Activated CD4-positive, alpha-beta T cell treated with anti-CD3 and anti-CD28 coated beads, Interleukin-2, amount 50 U/mL, for 1 hour (primary cell): Measurements from ENCODE around the gene POU2AF1.

ENCODE experiments used
- DNase-seq: peaks from one replicate; pipeline ENCODE4 v3.0.0-alpha.2; 2020

POU2AF1 gene

DNA sequence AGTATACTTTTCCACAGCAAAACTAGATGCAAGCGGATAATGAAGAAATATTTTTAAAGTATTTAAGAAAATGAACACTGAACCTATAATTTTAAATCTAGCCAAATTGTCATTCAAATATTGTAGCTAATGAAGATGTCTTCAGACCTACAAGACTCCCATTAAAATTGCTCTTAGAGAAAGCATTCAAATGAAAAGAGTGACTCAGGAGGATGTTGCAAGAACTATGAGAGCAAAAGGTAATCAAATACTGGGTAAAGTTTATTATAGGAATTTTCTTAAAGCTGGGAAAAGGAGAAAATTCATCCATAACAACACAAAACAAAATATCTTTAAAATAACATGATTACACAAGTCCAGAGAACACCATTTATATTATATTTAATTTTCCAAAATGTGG lies 5.4 kb upstream of the POU2AF1 start:
- DNase-seq = no peak

DNA sequence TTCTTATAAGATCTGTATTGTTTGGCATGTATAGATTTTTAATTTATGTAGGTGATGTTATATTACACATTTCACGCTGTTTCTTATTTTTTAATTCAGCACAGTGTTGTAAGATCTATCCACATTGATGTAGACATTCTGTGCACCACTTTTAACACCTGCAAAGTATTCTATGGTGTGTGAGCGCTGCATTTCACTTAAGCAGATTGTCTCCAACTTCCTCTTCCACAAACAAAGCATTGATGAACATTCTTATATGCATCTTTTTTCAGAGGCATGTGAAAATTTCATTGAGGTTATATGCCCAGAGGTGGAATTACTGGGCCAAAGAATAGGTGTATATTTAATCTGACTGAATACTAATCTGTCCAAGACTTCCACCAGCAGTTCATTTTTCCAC lies 3.4 kb upstream of the POU2AF1 start:
- DNase-seq = no peak

DNA sequence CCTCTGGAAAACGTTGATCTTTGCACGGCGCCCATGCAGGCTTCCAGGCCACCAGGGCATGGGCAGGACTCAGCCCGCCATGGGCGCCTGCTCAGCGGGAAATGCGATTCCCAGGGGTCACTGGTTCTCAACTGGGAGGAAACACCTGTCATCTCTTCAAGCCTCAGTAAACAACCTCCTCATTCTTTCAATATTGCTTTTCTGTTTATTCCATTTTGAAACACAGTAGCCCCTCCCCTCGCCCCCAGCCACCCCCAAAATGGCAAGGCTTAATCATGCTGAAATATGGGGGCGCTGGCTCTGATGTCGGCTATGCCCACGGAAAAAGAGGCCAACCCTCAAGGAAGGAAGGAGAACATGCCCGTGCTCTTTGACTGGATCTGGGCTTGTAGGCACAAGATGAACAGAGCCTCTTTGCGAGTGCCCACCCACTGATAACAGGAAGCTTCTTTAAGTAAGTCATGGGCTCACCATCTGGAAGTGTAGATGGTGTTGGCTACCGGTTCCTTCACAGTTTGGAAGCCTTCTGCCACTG lies 594 bp upstream of the POU2AF1 start:
- no peak for DNase-seq

DNA sequence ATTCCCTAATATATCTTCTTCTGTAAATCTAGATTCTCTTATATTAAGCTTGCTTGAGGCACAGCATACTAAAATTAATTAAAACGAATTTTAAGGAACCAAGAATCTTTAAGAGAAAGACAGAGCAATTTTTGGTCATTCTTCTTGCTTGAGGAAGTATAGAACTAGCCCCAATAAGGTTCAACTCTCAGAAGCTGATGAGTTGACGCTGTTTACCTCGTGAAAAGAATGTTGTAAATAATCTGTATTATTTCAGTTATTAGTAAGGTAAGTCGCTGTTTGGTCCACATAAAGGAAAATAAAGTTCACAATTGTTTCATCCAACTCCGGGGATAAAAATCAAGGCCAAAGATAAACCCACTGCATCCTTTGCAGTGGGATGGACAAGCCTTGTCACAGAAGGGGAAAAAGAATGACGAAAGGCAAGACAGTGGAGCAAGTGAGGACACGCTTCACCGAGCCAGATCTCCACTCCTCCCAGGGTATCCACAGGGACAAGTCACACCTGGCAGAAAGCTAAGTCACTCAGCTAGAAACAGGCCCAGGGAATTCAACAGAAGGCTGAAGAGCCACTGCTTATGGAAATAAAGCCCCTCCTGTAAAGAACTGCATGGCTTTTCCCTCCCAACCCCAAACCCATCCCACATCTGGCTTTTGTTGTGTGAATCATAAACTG lies 752 bp downstream of the POU2AF1 start:
- DNase-seq = no peak

DNA sequence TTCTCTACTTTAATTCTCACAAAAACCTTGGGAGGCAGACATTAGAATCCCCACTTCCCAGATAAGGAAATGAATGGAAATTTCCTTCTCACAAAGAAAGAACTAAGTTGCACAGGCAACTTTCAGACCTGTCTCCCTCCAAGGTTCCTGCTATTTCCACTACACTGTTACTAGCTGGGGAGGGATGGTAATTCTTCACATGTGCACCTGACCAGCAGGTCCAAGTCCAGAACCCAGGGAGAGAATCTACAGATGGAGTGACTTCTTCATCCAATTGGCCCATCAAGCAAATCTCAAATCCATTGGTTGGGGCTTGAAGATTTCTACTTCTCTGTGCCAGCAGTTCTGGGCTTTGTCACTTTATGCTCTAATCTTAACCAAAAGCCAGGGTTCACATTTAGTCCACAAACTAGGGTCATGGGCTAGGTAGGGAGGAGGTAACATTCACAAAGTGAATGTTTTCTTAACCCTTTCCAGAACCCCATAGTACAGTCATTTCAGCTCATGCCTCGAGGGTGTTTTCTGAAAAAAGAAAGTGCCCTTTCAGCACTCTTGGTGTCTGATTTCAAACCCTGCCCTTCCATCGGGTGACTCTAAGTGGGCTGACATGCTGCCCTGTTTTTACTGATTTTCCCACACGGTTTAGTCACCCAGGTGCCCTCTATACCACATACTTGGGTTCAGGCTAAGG lies 2.7 kb downstream of the POU2AF1 start:
- no peak for DNase-seq

DNA sequence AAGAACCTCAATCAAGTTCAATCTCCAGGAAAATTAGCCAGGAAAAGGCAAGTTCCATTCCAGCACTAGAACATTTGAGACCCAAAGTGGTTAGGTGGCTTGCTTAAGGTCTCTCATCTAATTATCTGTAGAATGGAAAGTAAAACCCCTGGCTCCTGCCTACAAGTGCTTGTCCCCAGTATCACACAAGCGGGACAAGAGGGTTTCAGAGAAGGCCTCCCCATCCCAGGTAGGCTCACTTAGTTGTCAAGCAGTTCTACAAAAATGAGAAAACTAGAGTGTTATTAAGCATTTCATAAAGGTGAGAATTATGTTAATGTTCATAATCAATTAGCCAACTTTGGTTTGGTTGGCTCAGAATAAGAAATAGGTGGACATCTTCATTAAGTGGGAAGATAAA lies 5.5 kb downstream of the POU2AF1 start:
- no peak for DNase-seq

DNA sequence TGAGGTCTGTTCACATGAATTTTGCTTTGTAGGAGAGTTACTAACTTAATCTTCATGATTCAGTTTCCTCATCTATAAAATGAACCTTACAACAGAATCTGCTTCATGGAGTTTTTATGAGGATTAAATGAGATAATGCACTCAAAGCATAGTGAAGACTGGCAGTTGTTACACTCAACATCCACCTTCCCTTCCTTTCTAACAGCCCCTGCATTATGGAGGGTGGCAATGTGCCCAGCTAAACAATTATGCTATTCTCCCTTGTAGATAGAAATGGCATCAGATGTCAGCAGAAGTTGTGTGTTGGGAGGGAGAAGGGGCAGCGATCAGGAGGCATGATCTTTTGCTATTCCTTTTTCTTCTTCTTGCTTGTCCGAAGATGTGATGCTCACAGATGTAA lies 6.5 kb downstream of the POU2AF1 start:
- no peak for DNase-seq

DNA sequence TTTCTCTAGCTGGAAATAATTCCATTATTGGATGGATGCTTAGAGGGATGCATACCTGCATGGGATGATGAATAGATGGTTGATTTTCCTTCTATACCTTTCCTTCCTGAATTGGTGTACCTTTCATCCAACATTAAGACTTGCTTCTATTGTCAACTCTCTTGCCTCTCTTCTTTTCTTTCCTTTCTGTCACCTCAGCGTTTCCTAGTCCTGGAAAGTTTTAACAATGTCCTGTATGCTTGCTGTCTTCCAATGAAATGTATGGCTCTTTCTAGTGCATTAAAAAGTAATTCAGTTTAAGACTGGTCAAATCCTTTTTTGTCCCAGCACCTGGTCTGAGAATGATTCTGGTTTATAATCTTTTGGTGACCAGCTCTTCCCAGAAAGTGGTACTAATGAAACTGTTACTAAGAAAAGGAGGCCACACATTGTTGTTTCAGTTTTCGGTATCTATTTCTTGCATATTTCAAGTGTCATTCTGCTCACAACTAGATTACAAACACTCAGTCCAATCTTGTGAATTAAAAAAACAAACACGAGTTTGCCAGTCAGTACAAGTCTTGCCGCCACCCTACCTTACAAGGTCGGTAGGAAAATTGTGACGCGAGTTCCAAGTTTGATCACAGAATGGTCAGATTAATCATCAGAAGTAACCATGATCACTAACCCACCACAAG lies 8.0 kb downstream of the POU2AF1 start:
- no peak for DNase-seq

DNA sequence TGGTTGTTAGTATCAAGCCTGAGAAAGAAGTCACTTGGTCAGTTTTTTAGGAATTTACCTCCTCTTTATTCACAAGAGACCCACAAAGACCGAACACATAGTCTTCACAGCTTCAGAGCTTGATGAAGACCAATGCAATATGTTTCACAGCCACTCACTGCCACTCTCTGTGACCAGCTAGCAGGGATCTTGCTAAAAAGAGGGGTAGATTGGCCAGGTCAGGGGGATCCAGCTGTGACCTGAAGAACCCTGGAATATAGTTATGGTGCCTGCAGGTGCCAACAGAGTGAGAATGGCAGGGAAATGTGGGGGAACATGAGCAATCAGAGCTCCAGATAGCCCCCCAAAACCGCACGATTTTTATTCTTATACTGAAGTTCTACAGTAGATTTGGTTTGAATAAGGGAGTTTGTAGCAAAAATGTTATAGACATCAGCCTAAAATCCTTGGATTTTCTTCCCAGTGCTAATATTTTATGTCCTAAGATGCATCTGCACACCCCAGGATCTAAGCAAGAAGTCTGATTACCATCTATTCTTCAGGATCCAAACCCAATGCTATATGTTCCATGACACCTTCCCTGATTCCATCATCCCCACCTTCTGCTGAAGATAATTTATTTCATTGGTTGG lies 8.7 kb downstream of the POU2AF1 start:
- DNase-seq = no peak

DNA sequence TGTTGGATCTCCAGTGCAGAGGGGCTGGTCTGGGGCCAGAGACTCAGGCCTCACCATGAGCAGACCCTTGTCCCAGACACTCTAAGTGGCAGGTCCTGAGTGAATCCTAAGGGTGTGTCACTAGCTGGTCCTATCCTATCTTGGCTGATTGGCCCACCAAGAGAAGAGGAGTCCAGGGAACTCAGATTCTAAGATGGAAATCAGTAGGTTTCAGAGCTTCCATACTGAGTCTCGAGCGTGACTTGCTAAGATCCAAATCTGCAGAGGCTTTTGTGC lies 10.9 kb downstream of the POU2AF1 start:
- no peak for DNase-seq

DNA sequence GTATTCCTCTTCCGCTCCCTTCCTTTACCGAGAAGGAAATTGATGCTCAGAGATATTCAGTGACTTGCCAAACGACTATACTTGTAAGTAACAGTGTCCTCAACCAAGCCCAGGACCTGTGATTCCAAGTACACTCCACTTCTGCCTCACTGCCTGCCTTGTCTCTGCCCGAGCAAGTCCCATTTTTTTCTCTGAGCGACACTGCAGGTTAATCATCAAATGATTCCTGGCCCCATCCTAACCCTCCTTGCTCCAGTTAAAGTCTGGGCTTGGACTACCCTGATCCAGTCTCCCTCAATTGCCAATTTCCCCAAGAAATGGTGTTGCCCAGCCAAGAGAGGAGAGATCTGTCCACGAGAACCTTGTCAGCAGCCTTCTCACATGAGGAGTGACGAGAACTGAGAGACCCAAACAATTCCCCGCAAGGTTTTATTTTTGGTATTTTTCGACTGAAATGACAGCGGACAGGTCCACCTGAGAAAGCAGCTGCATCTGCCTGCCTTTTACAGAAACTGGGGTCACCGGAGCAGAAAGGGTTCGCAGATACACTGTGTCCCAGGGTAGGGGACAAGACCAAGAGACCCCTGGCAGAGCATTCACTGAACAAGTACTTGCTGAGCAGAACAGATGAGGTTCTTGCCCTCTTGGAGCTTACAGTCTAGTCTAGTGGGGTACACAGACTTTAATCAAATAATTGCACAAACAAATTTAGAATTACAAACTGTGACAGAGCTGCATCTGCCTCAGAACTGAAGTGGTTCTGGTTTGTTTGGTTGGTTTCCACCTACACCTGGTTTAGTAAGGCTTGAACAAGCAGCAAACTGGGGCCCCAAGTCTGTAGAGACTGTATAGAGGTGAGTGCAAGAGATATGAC lies 11.4 kb downstream of the POU2AF1 start:
- no peak for DNase-seq

DNA sequence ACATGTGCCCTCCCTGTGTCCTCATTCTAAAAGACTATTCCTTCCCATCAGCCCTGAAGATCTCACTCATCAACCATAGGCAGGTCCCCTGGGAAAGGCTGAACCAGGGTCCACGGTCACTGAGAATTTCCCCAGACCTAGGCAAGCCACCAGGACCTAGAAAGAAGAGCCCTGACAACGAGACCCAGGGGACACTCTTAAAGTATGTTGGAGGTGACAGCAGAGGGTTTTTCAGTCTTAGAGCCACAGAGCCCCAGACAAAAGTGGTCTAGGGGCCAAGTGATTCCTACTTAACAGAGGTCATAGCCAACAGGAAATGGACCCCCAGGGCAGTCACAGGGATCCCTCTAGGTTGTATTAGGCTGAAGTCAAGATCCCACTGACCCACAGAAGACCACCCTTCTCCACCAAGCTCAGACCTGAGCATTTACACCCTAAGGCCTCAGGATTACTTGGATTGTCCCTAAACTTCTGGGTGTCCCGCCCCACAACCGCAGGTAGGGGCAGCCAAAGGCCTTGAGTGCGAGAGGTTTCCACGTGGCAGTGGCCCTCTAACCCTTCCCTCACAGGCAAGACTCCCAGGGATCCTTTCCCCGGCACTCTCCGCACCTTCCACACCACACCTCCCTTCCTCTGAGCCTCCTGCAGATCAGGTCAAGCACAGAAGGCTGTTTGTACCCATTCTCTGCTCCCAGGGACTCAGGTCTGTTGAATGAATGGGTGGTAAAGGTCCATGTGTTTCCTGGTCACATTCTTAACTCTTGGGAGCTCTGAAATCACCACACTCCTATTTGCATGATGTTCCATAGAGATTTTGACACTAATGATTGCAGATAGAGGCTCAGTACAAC lies 12.3 kb downstream of the POU2AF1 start:
- no peak for DNase-seq

DNA sequence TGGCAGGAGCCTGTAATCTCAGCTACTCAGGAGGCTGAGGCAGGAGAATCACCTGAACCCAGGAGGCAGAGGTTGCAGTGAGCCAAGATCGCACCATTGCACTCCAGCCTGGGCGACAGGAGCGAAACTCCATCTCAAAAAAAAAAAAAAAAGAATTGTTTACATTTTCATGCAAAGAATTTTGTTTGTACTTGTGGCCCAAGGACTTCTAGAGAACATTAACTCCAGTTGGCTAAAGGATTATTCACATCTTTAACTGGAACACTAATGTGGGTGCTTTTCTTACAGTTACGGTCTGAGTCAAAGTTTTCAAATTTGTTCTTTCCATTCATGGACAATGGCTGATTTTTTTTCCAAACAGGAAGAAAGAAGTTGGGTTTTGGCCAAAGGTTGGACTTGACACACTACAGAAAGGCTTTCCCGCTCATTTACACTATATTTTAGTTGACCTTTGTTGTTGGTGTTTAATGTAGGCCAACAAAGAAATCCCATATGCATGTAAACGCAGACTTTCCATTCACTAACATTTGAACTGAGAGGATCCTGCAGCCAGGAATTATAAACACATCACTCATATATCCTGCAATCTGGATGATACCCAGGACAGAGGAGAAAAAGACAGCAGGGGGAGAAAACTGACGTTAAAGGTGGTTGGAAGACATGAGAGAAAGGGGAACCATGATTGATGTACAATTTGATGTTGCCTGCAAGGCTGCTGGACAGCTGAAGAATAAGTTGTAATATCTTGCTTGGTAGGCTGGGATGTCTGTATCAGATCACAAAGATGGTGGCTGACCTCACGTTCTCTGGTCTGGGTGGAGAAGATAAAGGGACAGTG lies 13.1 kb downstream of the POU2AF1 start:
- no peak for DNase-seq

DNA sequence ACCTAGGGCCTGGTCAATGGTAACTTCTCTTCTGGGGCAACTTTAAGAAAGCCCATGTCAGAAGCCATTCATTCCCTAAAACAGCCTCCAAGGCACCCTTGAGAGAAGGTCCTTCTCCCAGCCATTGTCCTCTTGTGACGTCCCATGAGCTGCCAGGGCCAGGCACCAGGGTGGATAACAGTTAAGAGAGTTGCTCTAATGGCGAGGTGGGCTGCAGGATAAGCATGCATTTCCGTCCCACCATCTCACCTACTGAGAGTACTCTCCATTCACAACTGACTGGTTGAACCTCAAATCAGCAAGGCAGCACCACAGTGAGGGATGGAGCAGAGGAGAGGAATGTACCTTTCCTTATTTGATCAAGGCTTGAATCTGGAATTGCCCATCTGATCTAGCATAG lies 14.6 kb downstream of the POU2AF1 start:
- DNase-seq = no peak

DNA sequence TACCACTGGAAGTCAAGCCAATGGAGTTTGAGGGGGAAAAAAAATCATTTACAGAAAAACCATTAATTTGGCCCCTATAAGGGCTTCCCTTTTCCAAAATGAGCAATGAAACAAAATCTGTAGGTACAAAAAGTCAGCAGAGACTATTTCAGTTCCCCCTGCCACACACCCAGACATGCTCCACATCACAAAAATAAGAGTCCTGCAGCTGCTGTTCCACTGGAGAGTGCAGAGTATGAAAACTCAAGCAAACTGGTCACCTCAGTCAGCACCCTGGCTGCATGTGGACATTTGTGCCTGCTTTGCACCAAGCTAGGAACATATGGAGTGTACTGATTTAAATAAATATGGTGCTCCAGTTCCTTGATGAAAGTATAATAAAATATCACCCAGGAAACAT lies 15.1 kb downstream of the POU2AF1 start:
- DNase-seq = no peak

DNA sequence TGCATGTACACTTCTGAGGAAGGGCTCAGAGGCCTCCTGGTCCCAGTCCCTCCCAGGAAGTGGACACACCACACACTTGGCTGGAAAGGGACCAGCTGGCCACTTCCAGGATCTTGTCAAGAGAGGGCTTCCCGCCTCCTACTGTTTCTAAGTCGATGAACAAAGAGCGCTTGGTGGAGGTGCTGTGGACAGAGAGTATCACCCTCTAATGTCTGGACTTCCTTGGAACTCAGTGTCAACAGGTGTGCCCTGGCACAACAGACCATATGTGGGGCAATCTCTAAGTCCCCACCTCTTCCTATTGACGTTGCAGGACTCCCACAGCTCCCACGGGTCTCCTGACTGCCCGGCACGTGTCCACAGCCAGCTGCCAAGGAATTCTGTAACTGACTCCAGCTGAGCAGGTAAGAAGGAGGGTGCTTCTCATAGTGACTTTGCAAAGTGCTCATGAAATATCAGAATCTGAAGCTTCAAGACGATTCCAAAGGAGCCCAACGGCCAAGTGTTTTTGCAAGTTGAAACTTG lies 16.1 kb downstream of the POU2AF1 start:
- DNase-seq = no peak

DNA sequence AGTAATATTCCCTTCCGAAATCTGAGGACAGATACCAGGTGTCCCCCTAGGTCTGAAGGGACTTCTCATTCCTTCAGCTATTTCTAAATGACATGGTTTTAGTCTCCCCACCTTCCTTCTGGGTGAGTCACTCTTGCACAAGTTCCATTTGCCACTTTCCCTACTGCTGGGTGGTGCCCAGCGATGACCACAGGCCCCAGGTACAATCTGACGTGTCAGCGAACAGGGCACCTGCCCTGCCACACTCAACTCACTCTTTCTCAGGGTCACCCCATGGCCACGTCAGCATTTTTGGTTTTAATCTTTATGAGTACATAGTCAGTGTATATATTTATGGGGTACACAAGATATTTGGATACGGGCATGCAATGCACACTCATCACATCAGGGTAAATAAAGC lies 17.2 kb downstream of the POU2AF1 start:
- DNase-seq = no peak

DNA sequence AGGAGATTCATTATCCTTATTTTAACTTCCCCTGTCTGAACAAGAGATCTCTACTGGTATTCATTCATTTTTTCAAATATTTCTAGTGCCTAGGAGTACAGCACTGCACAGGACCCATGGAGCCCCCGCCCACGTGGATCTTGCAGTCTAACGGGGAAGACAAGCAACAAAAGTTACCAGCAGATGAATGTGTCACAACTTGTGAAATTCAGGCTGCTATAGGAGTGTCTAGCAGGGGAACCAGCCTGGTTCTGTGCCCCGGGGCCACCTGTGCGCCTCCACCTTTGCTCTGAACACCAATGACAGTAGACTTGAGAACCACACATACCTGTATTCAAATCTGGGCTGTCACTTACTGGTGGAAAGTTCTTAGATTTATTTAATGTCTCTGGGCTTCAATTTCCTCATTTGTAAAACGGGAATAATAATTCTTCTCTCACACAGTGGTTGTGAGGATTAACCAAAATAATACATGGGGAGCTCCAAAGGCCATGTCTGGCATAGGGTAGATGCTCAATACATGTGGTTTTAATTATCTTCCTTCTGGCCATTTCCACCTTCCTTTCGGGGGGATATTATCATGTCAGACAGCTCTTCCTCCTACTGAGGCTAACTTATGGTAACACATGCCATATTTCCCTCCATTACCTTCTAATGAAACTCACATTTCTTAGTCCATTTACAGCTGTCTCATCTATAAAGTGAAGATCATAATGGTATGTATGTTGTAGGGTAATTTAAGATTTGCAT lies 17.8 kb downstream of the POU2AF1 start:
- no peak for DNase-seq

DNA sequence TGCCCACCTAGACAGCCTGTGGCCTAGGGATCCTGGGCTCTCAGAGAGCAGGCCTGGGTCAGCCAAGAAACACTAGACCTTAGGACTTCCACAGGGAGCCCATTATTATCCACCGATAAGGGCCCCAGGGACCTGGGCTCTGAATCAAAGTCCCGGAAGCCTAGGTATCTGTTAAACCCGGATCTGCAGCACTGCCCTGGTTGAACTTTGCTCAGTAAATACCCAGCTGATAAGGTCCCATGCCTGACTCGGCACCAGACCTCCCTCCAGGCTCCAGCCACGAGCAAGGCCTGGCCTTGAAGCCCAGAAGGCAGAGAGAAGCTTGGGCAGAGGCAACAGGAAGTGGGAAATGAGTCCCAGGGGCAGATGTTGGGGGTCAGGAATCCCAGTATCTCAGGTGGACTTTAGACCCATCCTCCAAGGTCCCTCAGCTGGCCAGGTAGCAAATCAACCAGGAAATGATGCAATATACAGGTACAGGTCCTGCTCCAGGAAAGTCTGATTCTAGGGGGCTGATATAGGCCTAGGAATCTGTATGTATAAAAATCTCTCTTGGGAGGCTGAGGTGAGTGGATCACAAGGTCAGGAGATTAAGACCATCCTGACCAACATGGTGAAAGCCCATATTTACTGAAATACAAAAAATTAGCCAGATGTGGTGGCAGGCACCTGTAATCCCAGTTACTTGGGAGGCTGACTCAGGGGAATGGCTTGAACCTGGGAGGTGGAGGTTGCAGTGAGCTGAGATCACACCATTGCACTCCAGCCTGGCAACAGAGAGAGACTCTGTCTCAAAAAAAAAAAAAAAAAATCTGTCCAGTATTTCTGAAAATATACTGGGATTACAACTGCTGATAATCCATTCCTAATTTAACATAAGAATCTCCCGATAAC lies 18.7 kb downstream of the POU2AF1 start:
- no peak for DNase-seq
